Mucosa of descending colon (tissue), 3 donors: ENCODE measurements around the gene DAO. TPM values are rescaled to one million over a fixed set of nuclear protein-coding genes. Genes with fewer than 3 reads are reported as not detected.

Experiments used
- ATAC-seq: fragments of 200-7000 bp; cut with Tn5 transposase; one replicate; pipeline ENCODE4 v1.9.1; 2020; ENCODE audit warnings: mild to moderate bottlenecking, moderate library complexity
- DNase-seq, 3 donors: peaks; one replicate each; pipeline ENCODE4 v3.0.0-alpha.2; 2020
- H3K36me3 ChIP-seq: fragments of 200-600 bp; one replicate; pipeline ENCODE4 v1.8.0; 2021; ENCODE audit warnings: low read depth, mild to moderate bottlenecking
- H3K4me1 ChIP-seq: fragments of 200-600 bp; one replicate; pipeline ENCODE4 v1.8.0; 2021; ENCODE audit warnings: low read depth, mild to moderate bottlenecking
- H3K4me3 ChIP-seq: fragments of 200-600 bp; one replicate; pipeline ENCODE4 v1.8.0; 2021; ENCODE audit warnings: mild to moderate bottlenecking
- H3K9me3 ChIP-seq: fragments of 200-600 bp; one replicate; pipeline ENCODE4 v1.8.0; 2021; ENCODE audit warnings: mild to moderate bottlenecking
- intact Hi-C, 2 donors: fragments of 100-400 bp; cut with DNase I in 1 of 2; cut with micrococcal nuclease in 1 of 2; formaldehyde crosslinking; loops; one replicate each; pipeline versions ENCODE4 v1.11.0 to v1.11.1; 2022; cut with DNase I, micrococcal nuclease
- total RNA-seq, 3 donors: library from RNA; stranded (reverse); fragmentation: NEBNext Ultra II Directional in 2 of 3; extraction: Animal tissue kit (Norgen Biotek cat#: 25700) in 2 of 3; gene quantifications; one replicate each; pipeline versions ENCODE4 v1.2.1 to v1.2.4, GENCODE V29; 2021 to 2023
- TF ChIP-seq, protein P1 (sequence below): fragments of 200-600 bp; IDR thresholded peaks from one replicate; pipeline ENCODE4 v1.8.0; 2022; ENCODE audit warnings: antibody characterized with exemption, mild to moderate bottlenecking
- donor health status: DM: no; HTN: no; CAD: no; lungs with moderate emphysema.
- donor health status: DM: no; HTN: no; CAD: no.
- donor health status: DM: no; HTN: yes; CAD: no.

DAO gene
- total RNA-seq, 3 donors from 2014 or later: 0.79 to 4.8 (median 3.0) TPM

DNA sequence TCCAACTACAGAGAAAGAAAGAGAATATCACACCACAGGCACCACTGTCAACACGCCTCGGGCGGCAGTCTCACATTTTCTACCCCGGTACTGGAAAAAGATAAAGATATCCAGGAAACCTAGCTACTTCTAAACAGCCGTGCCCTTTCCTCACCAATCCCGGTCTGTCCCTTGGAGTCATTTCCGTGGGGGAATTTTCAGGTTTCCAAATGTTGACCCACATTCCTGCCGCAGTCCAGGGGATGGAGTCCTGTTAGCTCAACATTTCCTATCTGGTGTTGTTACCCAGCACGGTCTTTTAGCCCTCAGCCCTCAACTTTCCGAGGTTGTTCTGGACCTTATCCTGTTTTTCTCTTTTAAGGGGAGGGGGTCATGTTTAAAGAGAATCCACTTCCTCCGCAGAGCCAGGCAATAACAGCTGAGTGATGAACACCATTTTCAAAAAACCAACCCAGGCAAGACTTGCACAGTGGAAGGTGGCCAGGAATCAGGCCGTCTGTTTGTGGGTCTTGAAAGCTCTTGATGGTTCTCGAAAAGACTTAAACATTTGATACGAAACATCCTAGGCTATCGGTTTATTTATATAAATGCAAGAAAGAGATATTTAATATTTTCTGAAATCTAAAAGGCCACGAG, 27.1 kb upstream of the DAO start:
- H3K4me1 ChIP-seq: peaks cover 17% of the 10 kb centered on the region
- TF ChIP-seq, protein P1, sequence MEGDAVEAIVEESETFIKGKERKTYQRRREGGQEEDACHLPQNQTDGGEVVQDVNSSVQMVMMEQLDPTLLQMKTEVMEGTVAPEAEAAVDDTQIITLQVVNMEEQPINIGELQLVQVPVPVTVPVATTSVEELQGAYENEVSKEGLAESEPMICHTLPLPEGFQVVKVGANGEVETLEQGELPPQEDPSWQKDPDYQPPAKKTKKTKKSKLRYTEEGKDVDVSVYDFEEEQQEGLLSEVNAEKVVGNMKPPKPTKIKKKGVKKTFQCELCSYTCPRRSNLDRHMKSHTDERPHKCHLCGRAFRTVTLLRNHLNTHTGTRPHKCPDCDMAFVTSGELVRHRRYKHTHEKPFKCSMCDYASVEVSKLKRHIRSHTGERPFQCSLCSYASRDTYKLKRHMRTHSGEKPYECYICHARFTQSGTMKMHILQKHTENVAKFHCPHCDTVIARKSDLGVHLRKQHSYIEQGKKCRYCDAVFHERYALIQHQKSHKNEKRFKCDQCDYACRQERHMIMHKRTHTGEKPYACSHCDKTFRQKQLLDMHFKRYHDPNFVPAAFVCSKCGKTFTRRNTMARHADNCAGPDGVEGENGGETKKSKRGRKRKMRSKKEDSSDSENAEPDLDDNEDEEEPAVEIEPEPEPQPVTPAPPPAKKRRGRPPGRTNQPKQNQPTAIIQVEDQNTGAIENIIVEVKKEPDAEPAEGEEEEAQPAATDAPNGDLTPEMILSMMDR: no peak
- no peak overlapping the region for H3K4me3 ChIP-seq
- H3K36me3 ChIP-seq: no peaks in the 10 kb centered on the region
- DNase-seq (no peak), ATAC-seq (no peak)
- intact Hi-C loops: loop anchor here in 1 of 2 donors (10.0 kb wide), 1 partner anchor 48 kb away; no protein-coding TSS in a partner anchor
- no peaks in the 10 kb centered on the region for H3K9me3 ChIP-seq

DNA sequence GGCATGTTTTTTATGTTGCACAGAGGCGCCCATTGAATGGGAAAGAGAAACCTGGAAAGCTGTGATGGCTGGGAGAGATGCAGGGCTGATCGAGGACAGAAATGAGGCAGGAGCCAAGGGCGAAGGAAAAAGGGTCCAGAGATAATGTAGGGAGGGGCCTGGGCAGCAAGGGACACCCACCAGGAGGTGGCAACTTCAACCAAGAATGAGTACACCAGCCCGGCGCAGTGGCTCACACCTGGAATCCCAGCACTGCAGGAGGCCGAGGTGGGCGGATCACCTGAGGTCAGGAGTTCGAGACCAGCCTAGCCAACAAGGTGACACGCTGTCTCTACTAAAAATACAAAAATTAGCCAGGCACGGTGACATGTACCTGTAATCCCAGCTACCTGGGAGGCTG, 26.5 kb upstream of the DAO start:
- H3K36me3 ChIP-seq: no peaks in the 10 kb centered on the region
- no peak overlapping the region for H3K4me3 ChIP-seq
- H3K4me1 ChIP-seq: peaks cover 20% of the 10 kb centered on the region
- ATAC-seq (no peak), DNase-seq (no peak)
- TF ChIP-seq, protein P1: no peak
- H3K9me3 ChIP-seq: no peaks in the 10 kb centered on the region
- intact Hi-C loops: loop anchor here in 1 of 2 donors (10.0 kb wide), 1 partner anchor 49 kb away; no protein-coding TSS in a partner anchor

DNA sequence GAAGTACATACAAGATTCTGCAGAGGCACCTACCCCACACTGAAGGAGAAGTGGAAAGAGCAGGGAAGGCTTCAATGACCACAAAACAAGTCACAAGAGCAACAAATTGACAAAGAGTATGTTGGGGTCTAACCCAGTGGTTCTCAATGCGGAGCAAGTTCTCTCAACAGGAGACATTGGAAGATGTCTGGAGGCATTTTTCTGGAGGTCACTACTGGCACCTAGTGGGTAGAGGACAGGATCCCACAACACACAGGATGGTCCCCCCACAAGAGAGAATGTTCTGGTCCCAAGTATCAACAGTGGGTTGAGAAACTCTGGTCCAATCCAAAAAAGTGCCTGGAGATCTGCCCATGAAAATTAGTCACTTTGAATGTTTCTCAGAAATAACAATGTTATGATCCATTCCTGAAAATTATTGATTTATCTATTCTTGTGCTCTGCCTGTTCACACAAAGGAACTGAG, 25.9 kb upstream of the DAO start:
- Histone ChIP-seq H3K4me3 (no peak overlapping the region), H3K36me3 (no peaks in the 10 kb centered on the region), H3K9me3 (no peaks in the 10 kb centered on the region), H3K4me1 (peaks cover 26% of the 10 kb centered on the region)
- DNase-seq (no peak), ATAC-seq (no peak)
- TF ChIP-seq, protein P1: no peak
- intact Hi-C loops: loop anchor here in 1 of 2 donors (10.0 kb wide), 1 partner anchor 49 kb away; no protein-coding TSS in a partner anchor

DNA sequence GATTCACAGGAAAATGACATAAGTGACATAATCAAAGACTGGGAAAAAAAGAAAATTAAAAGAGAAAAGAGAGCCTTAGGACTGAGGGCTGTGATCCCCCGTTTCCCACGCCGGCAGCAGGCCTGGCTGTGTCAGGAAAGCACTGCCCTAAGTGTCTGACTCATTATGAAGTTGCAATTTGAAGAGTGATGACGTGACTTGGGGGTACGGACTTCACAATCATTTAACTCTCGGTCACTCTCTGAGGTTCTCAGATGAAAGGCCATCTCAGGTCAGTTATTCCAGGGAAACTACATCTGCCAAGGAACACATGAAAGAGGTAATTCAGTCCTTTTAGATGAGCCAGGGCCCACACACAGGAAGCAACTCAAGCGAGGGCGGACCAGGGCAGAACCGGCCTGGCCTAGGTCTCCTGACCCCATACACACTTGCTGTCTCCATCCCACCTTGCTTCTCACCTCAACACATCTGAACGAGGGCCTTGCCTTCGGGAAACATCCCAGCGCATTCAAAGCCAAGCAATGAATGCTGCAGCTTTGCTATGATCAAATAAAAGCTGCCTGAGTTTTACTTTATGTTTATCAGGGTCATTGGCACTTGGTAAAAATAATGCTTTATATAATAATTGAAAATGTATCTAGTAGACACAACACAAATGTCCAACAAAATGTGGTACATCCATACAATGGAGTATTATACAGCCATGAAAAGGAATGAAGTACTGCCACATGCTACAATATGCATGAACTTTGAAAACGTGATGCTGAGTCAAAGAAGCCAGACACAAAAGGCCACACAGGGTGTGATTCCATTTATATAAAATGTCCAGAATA, 25.2 kb upstream of the DAO start:
- ATAC-seq: no peak
- no peak for DNase-seq
- Histone ChIP-seq H3K9me3 (no peaks in the 10 kb centered on the region), H3K36me3 (no peaks in the 10 kb centered on the region), H3K4me3 (no peak overlapping the region), H3K4me1 (peaks cover 32% of the 10 kb centered on the region)
- intact Hi-C loops: loop anchor here in 1 of 2 donors (10.0 kb wide), 1 partner anchor 50 kb away; no protein-coding TSS in a partner anchor
- TF ChIP-seq, protein P1: no peak

DNA sequence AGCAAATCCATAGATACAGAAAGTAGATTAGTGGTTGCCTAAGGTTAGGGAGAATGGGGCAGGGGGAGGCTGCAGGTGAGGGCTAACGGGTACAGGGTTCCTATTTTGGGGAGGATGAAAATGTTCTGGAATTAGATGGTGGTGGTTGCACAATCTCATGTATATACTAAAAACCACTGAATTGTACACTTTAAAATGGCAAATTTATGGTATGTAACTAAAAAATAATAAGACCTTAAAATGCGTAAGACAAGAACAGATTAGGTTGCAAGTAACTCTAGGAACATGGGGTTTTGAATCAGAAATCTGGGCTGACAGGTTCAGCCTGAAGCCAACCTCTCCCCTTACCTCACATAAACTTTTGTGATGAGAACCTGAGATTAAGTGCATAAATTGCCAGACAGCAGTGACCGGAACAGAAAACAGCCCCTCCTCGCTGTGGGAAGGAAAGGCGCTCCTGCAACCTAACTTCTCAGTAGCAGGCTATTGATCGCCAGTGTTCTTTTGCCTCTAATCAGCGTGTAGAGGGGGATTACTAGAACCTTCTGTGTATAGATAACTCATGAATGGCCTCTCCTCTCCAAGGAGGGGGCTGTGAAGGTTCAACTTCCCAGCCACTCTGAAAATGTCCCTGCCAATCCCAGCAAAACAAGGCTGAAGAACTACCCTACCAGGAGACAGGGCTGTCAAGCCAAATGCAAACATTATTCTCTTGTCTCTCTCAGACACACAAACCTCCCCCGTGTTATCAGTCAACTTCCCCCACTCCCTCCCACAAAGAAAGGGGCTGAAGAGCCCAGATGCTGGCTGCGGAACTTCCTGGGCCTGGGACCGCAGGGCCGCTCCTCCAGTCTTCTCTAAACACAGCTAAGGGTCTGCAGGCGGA, 24.4 kb upstream of the DAO start:
- Histone ChIP-seq H3K9me3 (no peaks in the 10 kb centered on the region), H3K4me1 (peaks cover 32% of the 10 kb centered on the region), H3K4me3 (no peak overlapping the region), H3K36me3 (no peaks in the 10 kb centered on the region)
- ATAC-seq (no peak), DNase-seq (no peak)
- intact Hi-C loops: loop anchor here in 1 of 2 donors (10.0 kb wide), 1 partner anchor 51 kb away; no protein-coding TSS in a partner anchor
- TF ChIP-seq, protein P1: no peak
